Stomach (tissue), 9 donors: ENCODE results near the gene ALG14. TPM values are rescaled to one million over a fixed set of nuclear protein-coding genes. Genes with fewer than 3 reads are reported as not detected.

Experiments used
- DNase-seq, 2 donors: peaks; one replicate each; pipeline versions ENCODE4 v3.0.0 to v3.0.0-alpha.2; 2013 to 2019
- H3K27ac ChIP-seq, 5 donors: fragments of 200-600 bp in 4 of 5; sonication (generic) in 4 of 5; one replicate each; pipeline ENCODE4 v1.5.1; 2013 to 2019; ENCODE audit warnings: mild to moderate bottlenecking in 1 of 5, moderate library complexity in 1 of 5
- H3K27me3 ChIP-seq, 3 donors: fragments of 200-600 bp; sonication (generic); one replicate each; pipeline ENCODE4 v1.5.1; 2017 to 2019; ENCODE audit warnings: mixed run types in 1 of 3
- H3K36me3 ChIP-seq, 4 donors: fragments of 200-600 bp; sonication (generic); 1 replicate in 3 of 4; 2 replicates in 1 of 4; pipeline ENCODE4 v1.5.1; 2016 to 2019
- H3K4me1 ChIP-seq, 4 donors: fragments of 200-600 bp; sonication (generic); one replicate each; pipeline ENCODE4 v1.5.1; 2016 to 2019
- H3K4me3 ChIP-seq, 4 donors: fragments of 200-600 bp; sonication (generic) in 3 of 4; one replicate each; pipeline ENCODE4 v1.5.1; 2016 to 2019; ENCODE audit warnings: mild to moderate bottlenecking in 1 of 4
- H3K9me3 ChIP-seq, 4 donors: fragments of 200-600 bp; sonication (generic); one replicate each; pipeline ENCODE4 v1.5.1; 2016 to 2019
- CTCF ChIP-seq, 7 experiments: fragments of 450-650 bp in 4 of 7; fragments of 200-600 bp in 3 of 7; sonication (generic) in 3 of 7; IDR thresholded peaks; one replicate each; pipeline ENCODE4 v1.5.1; 2016 to 2019; ENCODE audit warnings: antibody characterized with exemption in 7 of 7, control low read depth in 2 of 7, mild to moderate bottlenecking in 1 of 7
- EP300 ChIP-seq: sonication (generic); formaldehyde crosslinking; IDR thresholded peaks from one replicate; pipeline ENCODE4 v1.6.1; 2017; ENCODE audit warnings: antibody characterized with exemption
- POLR2A ChIP-seq, 4 donors: fragments of 450-650 bp; IDR thresholded peaks; one replicate each; pipeline ENCODE4 v1.6.1; 2016; ENCODE audit warnings: antibody characterized with exemption in 4 of 4, control low read depth in 2 of 4, mild to moderate bottlenecking in 1 of 4, moderate library complexity in 1 of 4
- POLR2AphosphoS5 ChIP-seq, 3 donors: sonication (generic); formaldehyde crosslinking; IDR thresholded peaks; one replicate each; pipeline ENCODE4 v1.6.1; 2016; ENCODE audit warnings: antibody characterized with exemption in 3 of 3
- WGBS, 5 donors: extraction: QIAGEN DNeasy Blood & Tissue Kit in 3 of 5; methylation state at CpG; one replicate each; pipeline versions ENCODE4 v1.1.5 to v1.1.7; 2013 to 2018; 5-methylcytosine and 5-hydroxymethylcytosine counted together
- intact Hi-C: fragments of 100-400 bp; cut with DNase I; formaldehyde crosslinking; loops from one replicate; pipeline ENCODE4 v1.15.1; 2023; ENCODE audit warnings: low total_unique reads
- polyA plus RNA-seq, 3 donors: library from polyadenylated mRNA; stranded (reverse); fragments of 200-250 nt; gene quantifications; one replicate each; pipeline ENCODE4 v1.2.3, GENCODE V29; 2013
- total RNA-seq, 5 donors: library from RNA; depleted of rRNA; stranded (reverse); fragments of >200 nt; gene quantifications; one replicate each; pipeline versions ENCODE4 v1.1.0 to v1.2.3, GENCODE V29; 2014 to 2016
- donor health status: healthy with polysubstance abuse.
- donor health status: Bipolar disorder and iron deficiency.
- donor health status: healthy.

Gene ALG14
- total and polyA plus RNA-seq, 8 donors = under 0.01 to 3.5 (median 1.1) TPM; not detected in 1

- TF ChIP-seq CTCF (IDR thresholded peaks at IDR 0.05) (no peak), EP300 (no peak), POLR2AphosphoS5 (IDR thresholded peaks at IDR 0.05) (no peak), POLR2A (IDR thresholded peaks at IDR 0.05) (no peak)
- H3K27me3 ChIP-seq = no peaks in the 10 kb centered on the region
- DNase-seq = no peak
- H3K4me1 ChIP-seq = peaks cover 0 to 25% (median 16%) of the 10 kb centered on the region in 4 donors
- H3K4me3 ChIP-seq = no peak overlapping the region
- intact Hi-C loops = no loop called here
- WGBS, 5 donors = 28 to 58% (median 46%) methylated on average over 1 of the region's 1 CpG
- no peaks in the 10 kb centered on the region for H3K9me3 ChIP-seq
- H3K27ac ChIP-seq = peak overlapping the region in 3 of 5 donors; percentile 28 to 70 (median 56)
- no peaks in the 10 kb centered on the region for H3K36me3 ChIP-seq
These were observed 98.5 kb downstream of the ALG14 start for GRCh38 chr1:94974241-94974640.

GRCh38 chr1:94973309-94973922 is 99.3 kb downstream of the ALG14 start:
- intact Hi-C loops = no loop called here

GRCh38 chr1:94971491-94971924 is 101.2 kb downstream of the ALG14 start:
- DNase-seq = no peak
- Histone ChIP-seq H3K27me3 (no peaks in the 10 kb centered on the region), H3K4me1 (peaks cover 0 to 25% (median 16%) of the 10 kb centered on the region in 4 donors), H3K27ac (peak overlapping the region; percentile 2 to 70 (median 45)), H3K36me3 (no peaks in the 10 kb centered on the region), H3K4me3 (no peak overlapping the region), H3K9me3 (no peaks in the 10 kb centered on the region)
- 64 to 73% (median 68%) methylated on average over 6 of the region's 6 CpGs for WGBS, 5 donors
- TF ChIP-seq POLR2A (IDR thresholded peaks at IDR 0.05) (no peak), POLR2AphosphoS5 (IDR thresholded peaks at IDR 0.05) (peak in 1 of 3 donors; percentile 3)
- intact Hi-C loops = no loop called here

More at GRCh38 chr1:94973309-94973922, 99.3 kb downstream of the ALG14 start:
- TF ChIP-seq EP300 = no peak
- TF ChIP-seq POLR2AphosphoS5 (IDR thresholded peaks at IDR 0.05) = no peak
- TF ChIP-seq POLR2A (IDR thresholded peaks at IDR 0.05) = no peak
- TF ChIP-seq CTCF (IDR thresholded peaks at IDR 0.05) = no peak
- Histone ChIP-seq H3K4me3 (no peak overlapping the region), H3K36me3 (no peaks in the 10 kb centered on the region), H3K27me3 (no peaks in the 10 kb centered on the region), H3K4me1 (peaks cover 0 to 25% (median 16%) of the 10 kb centered on the region in 4 donors), H3K27ac (peak overlapping the region in 4 of 5 donors; percentile 38 to 70 (median 54)), H3K9me3 (no peaks in the 10 kb centered on the region)
- 80 to 91% (median 86%) methylated on average over 8 of the region's 8 CpGs for WGBS, 5 donors
- no peak for DNase-seq

- 78 to 91% (median 80%) methylated on average over 2 of the region's 2 CpGs for WGBS, 5 donors
- DNase-seq = no peak
- peak overlapping the region; percentile 38 to 70 (median 53) for H3K27ac ChIP-seq
These were observed 102.0 kb downstream of the ALG14 start for GRCh38 chr1:94970783-94971182.

More at GRCh38 chr1:94970783-94971182, 102.0 kb downstream of the ALG14 start:
- Histone ChIP-seq H3K36me3 (no peaks in the 10 kb centered on the region), H3K9me3 (no peaks in the 10 kb centered on the region), H3K4me3 (no peak overlapping the region), H3K4me1 (peaks cover 0 to 25% (median 16%) of the 10 kb centered on the region in 4 donors), H3K27me3 (no peaks in the 10 kb centered on the region)
- TF ChIP-seq POLR2A (IDR thresholded peaks at IDR 0.05) (no peak), EP300 (no peak), POLR2AphosphoS5 (IDR thresholded peaks at IDR 0.05) (no peak), CTCF (IDR thresholded peaks at IDR 0.05) (no peak)
- intact Hi-C loops = no loop called here
